GM19240 (cell line): ENCODE results near the gene NOL8.

ENCODE experiments used
- DNase-seq: peaks from one replicate; pipeline ENCODE4 v3.0.0; 2011; ENCODE audit warnings: low spot score; ENCODE audit not compliant: insufficient read length

The NOL8 gene

DNA sequence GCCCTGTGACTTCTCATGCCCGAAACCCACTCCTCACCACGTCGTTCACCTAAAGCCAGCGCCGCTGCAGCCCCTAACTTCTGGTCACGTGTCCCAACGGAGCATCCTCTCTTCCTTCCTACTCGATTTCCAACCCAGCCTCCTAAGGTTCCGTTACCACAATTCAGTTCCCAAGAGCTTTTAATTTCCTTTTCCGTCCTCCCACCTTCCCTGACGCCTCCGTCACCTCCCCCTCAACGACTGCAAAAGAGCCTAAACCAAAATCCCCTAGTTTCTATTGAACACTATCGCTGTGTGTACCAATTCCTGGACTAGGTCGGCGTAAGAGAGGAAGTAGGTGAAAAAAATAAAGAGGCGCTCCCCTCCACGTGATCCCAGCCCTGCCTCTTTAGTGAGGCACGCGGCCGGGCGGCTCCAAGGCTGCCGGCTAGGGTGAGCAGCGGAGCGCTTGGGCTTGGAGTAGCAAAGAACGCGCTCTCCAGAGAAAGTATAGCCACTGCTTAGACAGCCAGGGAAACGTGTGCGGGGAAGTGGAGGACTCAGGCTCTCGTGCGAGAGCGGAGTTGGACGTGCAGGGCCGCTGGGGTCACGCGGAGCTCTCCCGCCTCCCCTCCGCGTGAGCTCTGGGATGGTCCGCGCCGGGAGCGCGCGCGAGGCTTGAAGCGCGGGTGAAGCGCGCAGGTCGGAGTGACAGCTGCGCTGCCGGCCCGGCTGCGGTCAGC is at the start of gene NOL8, which contains the start of gene CENPP:
Gene NOL8 (minus strand): TSS at position 82 of the 722 bp plus-strand sequence. CDS start 1,189 bp downstream, outside the sequence.
Gene CENPP (plus strand): TSS at position 685 of the 722 bp plus-strand sequence.
- peak; percentile 71 for DNase-seq

DNA sequence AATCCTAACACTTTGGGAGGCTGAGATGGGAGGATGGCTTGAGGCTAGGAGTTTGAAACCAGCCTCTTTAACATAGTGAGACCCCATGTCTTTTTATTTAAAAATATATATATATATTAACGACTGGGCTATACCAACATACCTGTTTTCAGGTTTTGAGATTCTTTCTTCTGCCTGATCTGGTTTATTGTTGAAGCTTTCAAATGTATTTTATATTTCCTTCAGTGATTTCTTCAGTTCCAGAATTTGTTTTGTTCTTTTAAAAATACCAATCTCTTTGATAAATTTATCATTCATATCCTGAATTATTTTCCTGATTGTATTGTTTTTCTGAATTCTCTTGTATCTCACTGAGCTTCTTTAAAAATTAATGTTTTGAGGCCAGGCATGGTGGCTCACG is 48.0 kb upstream of the NOL8 start:
- DNase-seq, result no peak

DNA sequence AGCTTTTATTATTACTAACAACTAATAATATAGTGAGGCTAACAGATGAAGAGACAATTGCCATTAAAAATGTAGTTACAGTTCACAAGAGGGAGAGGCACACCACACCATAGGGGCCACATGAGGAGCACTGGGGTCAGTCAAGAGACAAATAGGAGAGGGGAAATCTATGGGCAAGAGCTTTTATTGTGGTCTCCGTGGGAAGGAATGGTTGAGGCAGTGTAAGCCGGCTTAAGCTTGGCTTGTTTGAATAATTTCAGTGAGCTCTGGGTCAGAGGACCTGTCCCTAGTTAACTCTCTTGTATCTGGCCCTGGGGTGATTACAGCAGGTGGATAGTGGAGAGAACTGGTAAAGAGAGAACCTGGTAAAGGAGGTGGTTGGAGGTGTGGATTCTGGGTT is 43.9 kb upstream of the NOL8 start:
- no peak for DNase-seq

DNA sequence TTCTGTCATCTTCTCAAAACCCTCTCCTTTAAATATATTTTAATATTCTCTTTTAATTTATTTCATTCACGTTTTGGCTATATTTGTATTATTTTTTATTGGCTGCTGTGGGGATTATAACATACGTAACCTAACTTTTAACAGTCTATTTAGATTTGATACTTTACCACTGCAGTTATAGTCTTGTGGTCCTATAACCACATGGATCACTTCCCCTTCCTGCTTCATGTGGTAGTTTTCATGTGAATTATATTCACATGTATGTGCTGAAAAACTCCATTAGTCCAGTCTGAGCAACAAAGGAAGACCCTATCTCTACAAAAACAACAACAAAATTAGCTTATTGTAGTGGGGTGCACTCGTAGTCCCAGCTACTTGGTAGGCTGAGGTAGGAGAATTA is 34.9 kb upstream of the NOL8 start:
- DNase-seq, result no peak

DNA sequence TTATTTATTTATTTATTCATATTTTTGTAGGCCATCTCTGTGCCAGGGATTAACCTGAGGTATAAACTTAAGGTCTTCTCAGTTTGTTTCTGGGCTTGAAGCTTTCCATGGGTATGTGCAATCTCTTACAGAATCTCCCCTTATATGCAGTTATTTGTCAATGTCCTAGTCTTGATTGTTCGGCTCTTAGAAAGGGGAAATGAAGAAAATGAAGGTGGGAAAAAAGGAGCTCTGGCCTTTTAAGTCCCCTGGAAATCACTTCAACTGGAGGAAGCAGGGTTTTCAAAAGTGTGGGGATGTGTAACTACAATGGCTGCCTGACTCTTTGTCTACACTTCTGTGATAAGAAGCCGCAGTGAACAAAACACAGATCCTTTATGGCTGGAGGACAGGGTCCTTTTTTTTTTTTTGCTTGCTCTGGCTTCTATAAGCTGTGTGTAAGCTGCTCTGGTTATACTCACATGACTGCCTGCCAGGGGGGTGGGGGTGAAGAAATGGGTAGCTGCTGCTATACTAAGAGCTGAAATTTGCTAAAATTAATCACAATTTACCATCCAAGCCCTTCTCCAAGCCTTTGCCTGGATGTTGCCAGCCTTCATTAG is 34.3 kb upstream of the NOL8 start:
- DNase-seq, result no peak

GRCh38 chr9:92353051-92353450 is 27.9 kb upstream of the NOL8 start:
- no peak for DNase-seq

DNA sequence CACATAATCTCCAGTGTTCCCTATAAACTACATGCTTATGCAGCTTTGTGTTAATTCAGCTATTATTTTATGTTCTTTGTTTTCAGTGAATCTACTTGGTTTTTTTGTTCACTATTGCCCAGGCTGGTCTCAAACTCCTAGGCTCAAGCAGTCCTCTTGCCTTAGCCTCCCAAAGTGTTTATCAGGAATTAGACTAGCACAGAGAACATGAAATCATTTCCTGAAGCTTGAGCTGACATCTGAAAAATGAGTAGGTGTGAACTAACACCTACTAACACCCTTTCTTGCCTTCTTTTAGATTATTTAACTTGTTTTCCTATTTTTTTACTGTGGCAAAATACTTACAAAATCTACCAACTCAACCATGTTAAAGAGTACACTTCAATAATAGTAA is 25.6 kb upstream of the NOL8 start:
- no peak for DNase-seq

DNA sequence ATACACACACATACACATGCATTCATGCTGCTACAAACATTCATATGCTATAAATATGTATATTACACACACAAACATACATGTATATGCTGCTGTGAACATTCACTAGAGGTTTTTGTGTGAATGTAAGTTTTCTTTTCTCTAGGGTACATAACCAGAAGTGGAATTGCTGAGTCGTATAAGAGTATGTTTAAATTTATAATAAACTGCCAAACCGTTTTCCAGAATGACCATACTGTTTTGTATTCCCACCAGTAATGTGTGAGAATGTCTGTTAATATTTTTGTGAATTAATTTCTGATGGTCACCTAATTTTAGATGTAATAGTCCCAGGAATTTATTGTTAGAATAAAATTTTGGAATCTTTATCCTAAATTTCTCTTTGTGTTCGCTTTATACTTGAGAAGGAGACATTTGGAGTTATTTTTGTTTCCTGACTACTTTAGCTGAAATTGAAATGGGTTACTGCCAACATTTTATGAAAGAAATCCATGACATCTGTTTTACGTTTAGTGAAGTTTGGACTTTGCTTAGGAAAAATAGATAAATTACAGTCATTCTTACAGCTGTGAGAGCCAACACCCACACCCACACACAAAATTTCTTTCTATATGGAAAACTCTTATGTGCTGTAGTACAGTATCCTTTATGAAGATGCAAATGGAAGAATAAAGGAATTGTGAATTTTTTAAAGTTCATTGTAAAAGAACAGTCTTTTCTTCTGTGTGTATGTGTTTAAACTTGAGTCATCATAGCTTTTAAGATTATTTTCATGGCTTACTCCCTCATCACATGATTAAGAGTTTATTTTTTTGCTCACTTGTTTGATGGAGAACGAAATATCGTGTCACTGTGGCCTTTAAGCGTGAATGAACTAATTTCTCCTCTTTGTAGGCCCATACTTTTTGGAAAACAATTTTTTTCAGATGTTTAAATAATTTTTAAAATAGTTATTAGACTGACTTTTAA is 24.9 kb upstream of the NOL8 start:
- no peak for DNase-seq

GRCh38 chr9:92345582-92345981 is 20.4 kb upstream of the NOL8 start:
- DNase-seq, result no peak

GRCh38 chr9:92342825-92343488 is 17.8 kb upstream of the NOL8 start:
- DNase-seq, result no peak

DNA sequence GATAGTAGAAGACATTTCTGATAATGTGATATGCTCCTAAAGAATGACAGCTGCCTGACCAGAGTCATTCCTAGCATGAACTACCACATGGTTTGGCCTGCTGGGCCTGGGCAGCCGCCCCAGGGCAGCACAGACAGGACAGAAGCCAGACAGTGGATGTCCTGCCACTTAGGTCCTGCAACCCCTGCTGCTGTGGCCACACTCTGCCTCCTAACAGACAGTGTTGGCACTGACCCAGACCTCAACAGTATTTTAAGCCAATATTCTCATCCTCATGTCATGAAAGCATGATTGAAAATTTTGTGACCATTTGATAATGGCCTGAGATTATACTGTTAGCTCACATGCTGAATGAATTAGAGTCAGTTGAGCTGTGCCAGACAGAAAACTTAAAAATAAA is 16.4 kb upstream of the NOL8 start:
- no peak for DNase-seq

DNA sequence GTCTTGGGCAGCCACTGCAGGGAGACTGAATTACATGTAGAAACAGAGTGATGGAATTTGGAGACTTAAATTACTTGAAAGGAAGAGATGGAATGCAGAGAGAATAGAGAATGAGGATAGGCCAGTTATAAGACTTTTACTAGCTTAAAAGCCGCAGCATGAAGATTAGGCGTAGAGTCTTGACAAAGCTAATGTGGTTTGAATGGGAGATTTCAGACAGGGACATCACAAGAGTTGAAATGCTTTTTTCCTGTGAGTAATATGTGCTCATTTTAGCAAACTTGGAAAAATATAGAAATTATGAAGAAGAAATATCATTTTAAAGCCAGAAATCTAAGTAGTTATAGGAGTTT is 8.1 kb upstream of the NOL8 start:
- DNase-seq, result no peak

DNA sequence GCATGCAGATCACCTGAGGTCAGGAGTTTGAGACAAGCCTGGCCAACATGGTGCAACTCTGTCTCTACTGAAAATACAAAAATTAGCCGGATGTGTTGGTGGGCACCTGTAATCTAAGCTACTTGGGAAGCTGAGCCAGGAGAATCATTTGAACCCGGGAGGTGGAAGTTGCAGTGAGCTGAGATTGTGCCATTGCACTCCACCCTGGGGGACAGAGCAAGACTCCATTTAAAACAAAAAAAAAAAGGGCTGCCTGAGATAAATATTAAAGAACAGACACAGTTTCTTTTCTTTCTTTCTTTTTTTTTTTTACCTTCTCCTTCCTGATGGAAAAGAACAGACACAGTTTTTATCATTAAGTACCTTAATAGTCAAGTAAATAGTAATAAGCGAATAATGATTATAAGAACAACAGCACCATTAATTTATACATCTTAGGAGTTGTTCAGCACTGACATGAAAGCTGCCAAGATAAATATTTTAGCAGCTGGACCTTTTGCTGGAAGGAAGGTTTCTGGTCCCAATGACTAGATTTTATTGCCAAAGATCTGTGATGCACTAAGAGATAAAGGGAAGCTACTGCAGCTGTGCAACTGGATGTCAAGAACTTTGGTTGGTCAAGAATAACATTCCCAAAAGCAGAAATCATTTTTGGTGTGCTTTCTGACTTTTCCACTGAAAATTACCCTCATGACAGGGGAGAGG is 7.6 kb upstream of the NOL8 start:
- no peak for DNase-seq

- DNase-seq, result no peak
Observed at GRCh38 chr9:92328225-92328624, 3.1 kb upstream of the NOL8 start.

DNA sequence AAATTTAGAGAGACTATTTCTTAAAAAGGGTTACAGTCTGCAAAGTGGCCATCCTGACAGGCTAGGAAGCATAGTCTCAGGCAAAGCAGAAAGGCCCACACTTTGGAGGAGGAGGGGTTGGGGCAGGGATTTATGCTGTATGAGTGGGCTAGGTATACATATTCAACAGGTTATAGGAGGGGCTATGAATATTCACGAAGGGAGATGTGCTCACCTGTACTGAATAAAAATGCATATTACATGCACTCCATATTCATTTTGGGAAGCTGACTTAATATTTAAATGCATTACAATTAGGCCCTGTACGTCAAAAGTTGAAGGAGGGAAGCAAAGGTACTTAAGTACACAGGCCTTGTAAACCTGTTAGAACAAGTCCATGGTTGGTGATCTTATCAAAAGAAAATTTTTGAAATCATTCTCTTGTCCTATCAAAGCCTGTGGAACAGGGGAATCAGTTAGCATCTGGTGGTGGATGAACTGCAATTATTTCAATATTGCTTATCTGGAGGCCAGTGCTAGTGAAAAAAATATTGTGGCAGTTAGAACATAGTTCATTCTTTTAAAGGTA is 2.2 kb upstream of the NOL8 start:
- no peak for DNase-seq

- no peak for DNase-seq
Observed at GRCh38 chr9:92325991-92326500, 896 bp upstream of the NOL8 start.

DNA sequence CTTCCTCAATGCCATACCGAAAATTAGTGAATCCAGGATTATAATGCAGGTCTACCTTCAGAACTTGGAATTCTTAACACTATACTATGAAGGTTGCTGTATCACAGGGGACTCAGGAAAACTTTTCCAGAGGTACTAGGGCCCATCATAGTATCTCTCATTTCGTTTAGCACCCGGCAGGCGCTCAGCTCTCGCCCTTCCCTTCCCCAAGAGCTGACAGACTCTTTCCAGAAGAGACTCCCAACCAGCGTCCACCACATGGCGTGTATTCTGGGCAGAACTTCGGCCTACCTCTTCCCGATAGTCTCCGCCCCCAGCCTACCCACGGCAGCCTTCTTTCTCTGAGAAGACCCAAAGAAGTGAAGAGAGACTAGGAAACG is 271 bp downstream of the NOL8 start:
- peak; percentile 4 for DNase-seq

GRCh38 chr9:92324431-92324830 is 719 bp downstream of the NOL8 start:
- DNase-seq, result no peak

GRCh38 chr9:92315456-92315855 is 9.7 kb downstream of the NOL8 start:
- DNase-seq, result no peak

DNA sequence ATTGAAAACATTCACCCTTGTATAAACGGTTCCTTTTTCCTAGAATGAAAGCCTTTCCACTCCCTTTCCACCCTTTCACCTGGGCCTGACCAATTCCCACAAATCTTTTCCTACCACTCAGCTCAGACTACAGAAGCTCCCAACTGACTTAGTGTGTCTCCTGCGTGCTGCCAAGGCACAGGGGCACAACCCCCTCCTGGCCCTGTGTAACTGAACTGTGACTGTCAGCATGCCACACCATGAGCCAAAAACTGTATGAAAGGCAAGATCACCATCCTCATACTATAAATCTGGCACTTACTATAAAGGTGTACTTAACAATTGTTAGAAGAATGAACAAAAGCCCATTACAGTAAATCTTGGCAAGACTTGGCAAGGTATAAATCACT is 11.5 kb downstream of the NOL8 start:
- DNase-seq, result no peak
